ENCODE results near the gene CCDC6.

DNA sequence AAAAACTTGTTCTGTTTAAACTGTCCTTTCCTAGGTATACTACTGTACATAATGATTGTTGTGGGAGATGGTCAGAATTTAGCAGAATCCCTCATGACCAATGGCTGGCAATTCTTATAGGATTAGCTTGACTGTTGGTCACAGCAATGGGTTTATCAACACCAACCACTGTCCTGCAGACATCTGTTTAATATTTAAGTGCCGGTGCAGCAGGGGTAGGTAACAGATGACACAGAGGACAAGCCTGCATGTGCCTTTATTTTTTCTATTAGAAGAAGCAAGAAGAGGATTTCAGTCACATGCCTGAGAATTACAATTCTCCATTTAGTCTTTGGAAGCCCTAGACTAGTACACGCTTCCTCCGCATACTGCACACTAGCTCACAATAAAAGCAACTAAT, 48.4 kb downstream of the CCDC6 start:
- TF ChIP-seq, protein P1, sequence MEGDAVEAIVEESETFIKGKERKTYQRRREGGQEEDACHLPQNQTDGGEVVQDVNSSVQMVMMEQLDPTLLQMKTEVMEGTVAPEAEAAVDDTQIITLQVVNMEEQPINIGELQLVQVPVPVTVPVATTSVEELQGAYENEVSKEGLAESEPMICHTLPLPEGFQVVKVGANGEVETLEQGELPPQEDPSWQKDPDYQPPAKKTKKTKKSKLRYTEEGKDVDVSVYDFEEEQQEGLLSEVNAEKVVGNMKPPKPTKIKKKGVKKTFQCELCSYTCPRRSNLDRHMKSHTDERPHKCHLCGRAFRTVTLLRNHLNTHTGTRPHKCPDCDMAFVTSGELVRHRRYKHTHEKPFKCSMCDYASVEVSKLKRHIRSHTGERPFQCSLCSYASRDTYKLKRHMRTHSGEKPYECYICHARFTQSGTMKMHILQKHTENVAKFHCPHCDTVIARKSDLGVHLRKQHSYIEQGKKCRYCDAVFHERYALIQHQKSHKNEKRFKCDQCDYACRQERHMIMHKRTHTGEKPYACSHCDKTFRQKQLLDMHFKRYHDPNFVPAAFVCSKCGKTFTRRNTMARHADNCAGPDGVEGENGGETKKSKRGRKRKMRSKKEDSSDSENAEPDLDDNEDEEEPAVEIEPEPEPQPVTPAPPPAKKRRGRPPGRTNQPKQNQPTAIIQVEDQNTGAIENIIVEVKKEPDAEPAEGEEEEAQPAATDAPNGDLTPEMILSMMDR (IDR thresholded peaks at IDR 0.05; ENCODE audit: low read length), result no peak
- no peak for TF ChIP-seq EZH2 (IDR thresholded peaks at IDR 0.05; ENCODE audit: borderline replicate concordance, low read length)

All from OCI-LY1 (cell line).